Stimulated activated CD8-positive, alpha-beta memory T cell treated with anti-CD3 and anti-CD28 coated beads, Interleukin-15, amount 100 ng/mL, for 1 hour (primary cell): ENCODE results near the gene DHDH.

Experiments used
- DNase-seq: peaks from one replicate; pipeline ENCODE4 v3.0.0-alpha.2; 2020; ENCODE audit warnings: low read depth

DHDH gene

GRCh38 chr19:48993175-48994034, 59.9 kb downstream of the DHDH start, which contains the start of the genes GYS1 and RUVBL2:
Gene GYS1, minus strand, starts transcription at chr19:48993309. Its CDS starts 197 bp downstream, at chr19:48993112.
Gene RUVBL2, plus strand, starts transcription at chr19:48993887. Its CDS starts 25 bp downstream, at chr19:48993912.
- peak; percentile 97 for DNase-seq

- no peak for DNase-seq
Observed at GRCh38 chr19:48994035-48994386, 60.5 kb downstream of the DHDH start.
